ENCODE measurements around the gene PEX6. TPM values are rescaled to one million over a fixed set of nuclear protein-coding genes. Genes with fewer than 3 reads are reported as not detected.

The PEX6 gene
- polyA plus RNA-seq, 1 of the 3 experiments (the other 2 are of a cell fraction) = 15.3 TPM

- H3K79me2 ChIP-seq (ENCODE audit: insufficient read depth) = peaks cover 66% of the 10 kb centered on the region
- peak; percentile 91 for DNase-seq
- CTCF ChIA-PET = interaction anchor here (0.7 to 2.4 kb wide), 6 partner anchors 37 to 208 kb away, joined by 3 to 8 read pairs (median 4); partner anchors contain the start of genes DNPH1 and PPP2R5D
- TF ChIP-seq SIN3A (IDR thresholded peaks at IDR 0.05; ENCODE audit: borderline replicate concordance, low read depth, low read length) (peak; percentile 79; the same call in 1 of the 2 replicates), MXI1 (IDR thresholded peaks at IDR 0.05; ENCODE audit: low read depth, low read length) (peak; percentile 67), NFIC (IDR thresholded peaks at IDR 0.05; ENCODE audit: borderline replicate concordance) (no peak), TAF1 (IDR thresholded peaks at IDR 0.05; ENCODE audit: borderline replicate concordance, low read depth, low read length) (peak; percentile 79; the same call in 1 of the 2 replicates), JUND (IDR thresholded peaks at IDR 0.05) (no peak), NRF1 (IDR thresholded peaks at IDR 0.05; ENCODE audit: low read depth, low read length) (no peak), POLR2AphosphoS5 (IDR thresholded peaks at IDR 0.05; ENCODE audit: low read depth, low read length) (peak; percentile 85), ELF1 (IDR thresholded peaks at IDR 0.05) (peak; percentile 21; the same call in 1 of the 2 replicates), GABPA (IDR thresholded peaks at IDR 0.05; ENCODE audit: low read depth) (peak; percentile 84), SMC3 (IDR thresholded peaks at IDR 0.05; ENCODE audit: low read depth, low read length) (no peak), RFX5 (IDR thresholded peaks at IDR 0.05; ENCODE audit: low read length) (no peak), MEF2A (IDR thresholded peaks at IDR 0.05; ENCODE audit: borderline replicate concordance, low read depth) (no peak), TCF12 (IDR thresholded peaks at IDR 0.05) (no peak), YY1 (IDR thresholded peaks at IDR 0.05; ENCODE audit: low read depth) (peak; percentile 86), CTCF (IDR thresholded peaks at IDR 0.05) (no peak), RXRA (IDR thresholded peaks at IDR 0.05; ENCODE audit: borderline replicate concordance, low read depth) (no peak), TEAD4 (IDR thresholded peaks at IDR 0.05; ENCODE audit: borderline replicate concordance, insufficient read depth) (no peak), CHD2 (IDR thresholded peaks at IDR 0.05; ENCODE audit: low read length, partially characterized antibody) (peak; percentile 45), GATA2 (CRISPR knock-in tag; IDR thresholded peaks at IDR 0.05) (no peak), RCOR1 (IDR thresholded peaks at IDR 0.05; ENCODE audit: low read length) (no peak), EZH2phosphoT487 (IDR thresholded peaks at IDR 0.05; ENCODE audit: borderline replicate concordance, low read depth) (no peak), FOSL2 (IDR thresholded peaks at IDR 0.05; ENCODE audit: borderline replicate concordance, low read depth) (no peak), RAD21 (IDR thresholded peaks at IDR 0.05; ENCODE audit: low read length) (no peak)
- TF ChIP-seq, protein P1, sequence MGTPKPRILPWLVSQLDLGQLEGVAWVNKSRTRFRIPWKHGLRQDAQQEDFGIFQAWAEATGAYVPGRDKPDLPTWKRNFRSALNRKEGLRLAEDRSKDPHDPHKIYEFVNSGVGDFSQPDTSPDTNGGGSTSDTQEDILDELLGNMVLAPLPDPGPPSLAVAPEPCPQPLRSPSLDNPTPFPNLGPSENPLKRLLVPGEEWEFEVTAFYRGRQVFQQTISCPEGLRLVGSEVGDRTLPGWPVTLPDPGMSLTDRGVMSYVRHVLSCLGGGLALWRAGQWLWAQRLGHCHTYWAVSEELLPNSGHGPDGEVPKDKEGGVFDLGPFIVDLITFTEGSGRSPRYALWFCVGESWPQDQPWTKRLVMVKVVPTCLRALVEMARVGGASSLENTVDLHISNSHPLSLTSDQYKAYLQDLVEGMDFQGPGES (IDR thresholded peaks at IDR 0.05; ENCODE audit: low read depth, low read length) = no peak
- TF ChIP-seq, protein P2, sequence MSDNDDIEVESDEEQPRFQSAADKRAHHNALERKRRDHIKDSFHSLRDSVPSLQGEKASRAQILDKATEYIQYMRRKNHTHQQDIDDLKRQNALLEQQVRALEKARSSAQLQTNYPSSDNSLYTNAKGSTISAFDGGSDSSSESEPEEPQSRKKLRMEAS (IDR thresholded peaks at IDR 0.05; ENCODE audit: low read depth) = peak; percentile 87
- TF ChIP-seq, protein P3, sequence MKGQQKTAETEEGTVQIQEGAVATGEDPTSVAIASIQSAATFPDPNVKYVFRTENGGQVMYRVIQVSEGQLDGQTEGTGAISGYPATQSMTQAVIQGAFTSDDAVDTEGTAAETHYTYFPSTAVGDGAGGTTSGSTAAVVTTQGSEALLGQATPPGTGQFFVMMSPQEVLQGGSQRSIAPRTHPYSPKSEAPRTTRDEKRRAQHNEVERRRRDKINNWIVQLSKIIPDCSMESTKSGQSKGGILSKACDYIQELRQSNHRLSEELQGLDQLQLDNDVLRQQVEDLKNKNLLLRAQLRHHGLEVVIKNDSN (IDR thresholded peaks at IDR 0.05; ENCODE audit: borderline replicate concordance, low read depth) = no peak
- TF ChIP-seq, protein P4, sequence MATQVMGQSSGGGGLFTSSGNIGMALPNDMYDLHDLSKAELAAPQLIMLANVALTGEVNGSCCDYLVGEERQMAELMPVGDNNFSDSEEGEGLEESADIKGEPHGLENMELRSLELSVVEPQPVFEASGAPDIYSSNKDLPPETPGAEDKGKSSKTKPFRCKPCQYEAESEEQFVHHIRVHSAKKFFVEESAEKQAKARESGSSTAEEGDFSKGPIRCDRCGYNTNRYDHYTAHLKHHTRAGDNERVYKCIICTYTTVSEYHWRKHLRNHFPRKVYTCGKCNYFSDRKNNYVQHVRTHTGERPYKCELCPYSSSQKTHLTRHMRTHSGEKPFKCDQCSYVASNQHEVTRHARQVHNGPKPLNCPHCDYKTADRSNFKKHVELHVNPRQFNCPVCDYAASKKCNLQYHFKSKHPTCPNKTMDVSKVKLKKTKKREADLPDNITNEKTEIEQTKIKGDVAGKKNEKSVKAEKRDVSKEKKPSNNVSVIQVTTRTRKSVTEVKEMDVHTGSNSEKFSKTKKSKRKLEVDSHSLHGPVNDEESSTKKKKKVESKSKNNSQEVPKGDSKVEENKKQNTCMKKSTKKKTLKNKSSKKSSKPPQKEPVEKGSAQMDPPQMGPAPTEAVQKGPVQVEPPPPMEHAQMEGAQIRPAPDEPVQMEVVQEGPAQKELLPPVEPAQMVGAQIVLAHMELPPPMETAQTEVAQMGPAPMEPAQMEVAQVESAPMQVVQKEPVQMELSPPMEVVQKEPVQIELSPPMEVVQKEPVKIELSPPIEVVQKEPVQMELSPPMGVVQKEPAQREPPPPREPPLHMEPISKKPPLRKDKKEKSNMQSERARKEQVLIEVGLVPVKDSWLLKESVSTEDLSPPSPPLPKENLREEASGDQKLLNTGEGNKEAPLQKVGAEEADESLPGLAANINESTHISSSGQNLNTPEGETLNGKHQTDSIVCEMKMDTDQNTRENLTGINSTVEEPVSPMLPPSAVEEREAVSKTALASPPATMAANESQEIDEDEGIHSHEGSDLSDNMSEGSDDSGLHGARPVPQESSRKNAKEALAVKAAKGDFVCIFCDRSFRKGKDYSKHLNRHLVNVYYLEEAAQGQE (IDR thresholded peaks at IDR 0.05; ENCODE audit: low read depth, low read length) = no peak; the same call in 1 of the 2 replicates
Observed at GRCh38 chr6:43021270-43022047, 42.5 kb upstream of the PEX6 start, which contains the start of gene RRP36. Gene RRP36, plus strand, starts transcription at chr6:43021623. Its CDS starts 32 bp downstream, at chr6:43021655.

More at GRCh38 chr6:43021270-43022047, 42.5 kb upstream of the PEX6 start, which contains the start of gene RRP36:
- Histone ChIP-seq H3K9ac (peak within 1 kb of the TSS; percentile 76), H3K9me2 (no peaks in the 10 kb centered on the region), H3K27ac (ENCODE audit: low read depth in 2 of 2, low read length in 1 of 2) (peak within 1 kb of the TSS; percentile 78 to 90), H3K4me1 (ENCODE audit: control insufficient read depth in 1 of 2, insufficient read depth in 2 of 2, low read depth in 1 of 2, low read length in 1 of 2) (peaks cover 9 to 25% of the 10 kb centered on the region in 2 experiments; a peak in 3 of 4 replicates), H4K20me1 (ENCODE audit: insufficient read depth) (peaks cover 15% of the 10 kb centered on the region), H3K4me2 (peak within 1 kb of the TSS; percentile 73), H3K36me3 (replicated peaks in 1 of 2; ENCODE audit: control insufficient read depth in 1 of 2, insufficient read depth in 2 of 2, low read length in 1 of 2) (peaks cover 52% of the 10 kb centered on the region in 2 experiments), H3K27me3 (ENCODE audit: insufficient read depth) (no peaks in the 10 kb centered on the region), H3K4me3 (ENCODE audit: low read depth in 2 of 2, low read length in 1 of 2) (peak within 1 kb of the TSS; percentile 83 to 95), H2AFZ (ENCODE audit: low read depth) (peak within 1 kb of the TSS; percentile 88), H3F3A (replicated peaks; ENCODE audit: insufficient read depth) (peaks cover 46% of the 10 kb centered on the region), H3K9me3 (no peaks in the 10 kb centered on the region)
- WGBS (ENCODE audit: low lambda C conversion rate) = 8% methylated on average over 14 of the region's 56 CpGs
- POLR2A ChIA-PET = interaction anchor here (0.7 to 1.8 kb wide), 9 partner anchors 10 to 149 kb away, joined by 3 to 8 read pairs (median 4); partner anchors contain the start of genes CUL7, KLC4, MRPL2 and PPP2R5D

Measured in SK-N-SH (cell line).